COR-L47 (cell line): Measurements from ENCODE around the gene CLIP4.

Source experiments
- DNase-seq: peaks from one replicate; lab custom pipeline; 2025; lab: John Stamatoyannopoulos, UW

Gene CLIP4

GRCh38 chr2:29189052-29189451, 73.8 kb downstream of the CLIP4 start:
- DNase-seq = no peak

GRCh38 chr2:29191817-29192216, 76.6 kb downstream of the CLIP4 start:
- no peak for DNase-seq

- DNase-seq = no peak
Measured at GRCh38 chr2:29192526-29192925, 77.3 kb downstream of the CLIP4 start.

- no peak for DNase-seq
Measured at GRCh38 chr2:29193111-29193510, 77.9 kb downstream of the CLIP4 start.

GRCh38 chr2:29193681-29194080, 78.5 kb downstream of the CLIP4 start:
- no peak for DNase-seq

- DNase-seq = no peak
Measured at GRCh38 chr2:29195796-29196195, 80.6 kb downstream of the CLIP4 start.

GRCh38 chr2:29196792-29197788, 81.9 kb downstream of the CLIP4 start:
- peak; percentile 59 for DNase-seq

- no peak for DNase-seq
Measured at GRCh38 chr2:29201979-29202378, 86.8 kb downstream of the CLIP4 start.

GRCh38 chr2:29202819-29203495, 87.7 kb downstream of the CLIP4 start:
- DNase-seq = no peak

GRCh38 chr2:29206941-29207340, 91.7 kb downstream of the CLIP4 start:
- no peak for DNase-seq

GRCh38 chr2:29207352-29208148, 92.3 kb downstream of the CLIP4 start:
- DNase-seq = no peak

- no peak for DNase-seq
Measured at GRCh38 chr2:29209551-29209950, 94.3 kb downstream of the CLIP4 start.

GRCh38 chr2:29212009-29212408, 96.8 kb downstream of the CLIP4 start:
- no peak for DNase-seq

- no peak for DNase-seq
Measured at GRCh38 chr2:29213888-29214291, 98.7 kb downstream of the CLIP4 start.

- DNase-seq = no peak
Measured at GRCh38 chr2:29215073-29215472, 99.9 kb downstream of the CLIP4 start.

- DNase-seq = no peak
Measured at GRCh38 chr2:29215739-29216608, 100.8 kb downstream of the CLIP4 start.

- DNase-seq = no peak
Measured at GRCh38 chr2:29216609-29216909, 101.3 kb downstream of the CLIP4 start.

GRCh38 chr2:29218071-29218470, 102.9 kb downstream of the CLIP4 start:
- DNase-seq = no peak

- no peak for DNase-seq
Measured at GRCh38 chr2:29218550-29219125, 103.4 kb downstream of the CLIP4 start.

GRCh38 chr2:29219374-29219773, 104.2 kb downstream of the CLIP4 start:
- no peak for DNase-seq
